NT2/D1 (cell line): Measurements from ENCODE around the gene CXXC5.
A peak's percentile ranks its signal among the peaks of the same experiment; 100 is the strongest.
"Not testable (repeated sequence)": the region's sequence is repeated elsewhere in the genome, so short reads cannot be mapped to it uniquely, and the experiment has no call there.

Source experiments
- DNase-seq: peaks from one replicate; pipeline ENCODE4 v3.0.0-alpha.2; 2011; ENCODE audit warnings: low read depth, low spot score
- H3K27me3 ChIP-seq: 2 replicates; pipeline ENCODE4 v1.6.0; 2011; ENCODE audit warnings: mild to moderate bottlenecking; ENCODE audit not compliant: insufficient read length, insufficient read depth
- H3K36me3 ChIP-seq: 2 replicates; pipeline ENCODE4 v1.6.1; 2011; ENCODE audit warnings: mild to moderate bottlenecking, low read length, mixed read lengths; ENCODE audit not compliant: insufficient read depth, insufficient read length
- H3K4me1 ChIP-seq: 2 replicates; pipeline ENCODE4 v1.5.1; 2011; ENCODE audit not compliant: insufficient read depth, insufficient read length
- H3K4me3 ChIP-seq: 2 replicates; pipeline ENCODE4 v1.5.1; 2011; ENCODE audit warnings: low read depth; ENCODE audit not compliant: insufficient read length
- H3K9ac ChIP-seq: 2 replicates; pipeline ENCODE4 v1.6.0; 2011; ENCODE audit warnings: low read depth; ENCODE audit not compliant: insufficient read length
- H3K9me3 ChIP-seq: 2 replicates; pipeline ENCODE4 v1.5.1; 2011; ENCODE audit warnings: mild to moderate bottlenecking, low read length; ENCODE audit not compliant: insufficient read depth
- SUZ12 ChIP-seq: IDR thresholded peaks from 2 replicates; pipeline ENCODE4 v1.6.1; 2011; ENCODE audit not compliant: insufficient read length, insufficient read depth; ENCODE audit errors: extremely low read depth
- YY1 ChIP-seq: IDR thresholded peaks from 2 replicates; pipeline ENCODE4 v1.6.1; 2011; ENCODE audit not compliant: insufficient read length, insufficient read depth
- ZNF274 ChIP-seq: IDR thresholded peaks from 2 replicates; pipeline ENCODE4 v1.6.1; 2011; ENCODE audit warnings: mild to moderate bottlenecking, low read depth, low read length

Gene CXXC5

GRCh38 chr5:139648205-139649081, at the start of gene CXXC5:
Gene CXXC5 (plus strand): TSS chr5:139648349. CDS start chr5:139680524, 32,175 bp downstream.
- Histone ChIP-seq H3K27me3 (peaks cover 27% of the 10 kb centered on the region), H3K4me1 (peaks cover 20% of the 10 kb centered on the region), H3K36me3 (no peaks in the 10 kb centered on the region), H3K4me3 (peak within 1 kb of the TSS; percentile 76), H3K9ac (peak within 1 kb of the TSS; percentile 85), H3K9me3 (no peaks in the 10 kb centered on the region)
- no peak for DNase-seq
- TF ChIP-seq SUZ12 (no peak), YY1 (no peak), ZNF274 (no peak)

GRCh38 chr5:139598601-139598965, 49.6 kb upstream of the CXXC5 start:
- not testable (repeated sequence) for H3K9ac ChIP-seq, DNase-seq, H3K4me3 ChIP-seq, H3K9me3 ChIP-seq, H3K27me3 ChIP-seq, H3K4me1 ChIP-seq
- H3K36me3 ChIP-seq: peaks cover 21% of the 10 kb centered on the region

GRCh38 chr5:139600336-139600949, 47.7 kb upstream of the CXXC5 start:
- H3K36me3 ChIP-seq: peaks cover 22% of the 10 kb centered on the region
- no peaks in the 10 kb centered on the region for H3K9me3 ChIP-seq
- H3K9ac ChIP-seq: no peak overlapping the region
- TF ChIP-seq YY1 (no peak), SUZ12 (no peak), ZNF274 (no peak)
- H3K4me3 ChIP-seq: no peak overlapping the region
- H3K27me3 ChIP-seq: no peaks in the 10 kb centered on the region
- H3K4me1 ChIP-seq: no peaks in the 10 kb centered on the region
- DNase-seq: no peak

- Histone ChIP-seq H3K27me3 (no peaks in the 10 kb centered on the region), H3K9me3 (no peaks in the 10 kb centered on the region), H3K4me3 (no peak overlapping the region), H3K36me3 (peaks cover 25% of the 10 kb centered on the region), H3K4me1 (no peaks in the 10 kb centered on the region), H3K9ac (no peak overlapping the region)
- TF ChIP-seq YY1 (no peak), ZNF274 (no peak), SUZ12 (no peak)
- no peak for DNase-seq
Observed at GRCh38 chr5:139601429-139601828, 46.7 kb upstream of the CXXC5 start.

GRCh38 chr5:139601948-139602347, 46.2 kb upstream of the CXXC5 start:
- not testable (repeated sequence) for H3K27me3 ChIP-seq, DNase-seq, H3K4me1 ChIP-seq, H3K9ac ChIP-seq, H3K9me3 ChIP-seq, H3K4me3 ChIP-seq
- H3K36me3 ChIP-seq: peaks cover 30% of the 10 kb centered on the region

GRCh38 chr5:139605887-139606286, 42.3 kb upstream of the CXXC5 start:
- Histone ChIP-seq H3K4me3 (no peak overlapping the region), H3K9me3 (no peaks in the 10 kb centered on the region), H3K27me3 (no peaks in the 10 kb centered on the region), H3K36me3 (peaks cover 27% of the 10 kb centered on the region), H3K4me1 (no peaks in the 10 kb centered on the region), H3K9ac (no peak overlapping the region)
- DNase-seq: no peak
- TF ChIP-seq ZNF274: no peak
- no peak for TF ChIP-seq SUZ12
- no peak for TF ChIP-seq YY1

GRCh38 chr5:139611703-139612584, 36.2 kb upstream of the CXXC5 start:
- Histone ChIP-seq H3K27me3 (no peaks in the 10 kb centered on the region), H3K4me3 (no peak overlapping the region), H3K9me3 (no peaks in the 10 kb centered on the region), H3K4me1 (no peaks in the 10 kb centered on the region), H3K36me3 (peaks cover 40% of the 10 kb centered on the region), H3K9ac (no peak overlapping the region)
- DNase-seq: no peak
- TF ChIP-seq SUZ12 (no peak), YY1 (no peak), ZNF274 (no peak)
